Stimulated activated CD4-positive, alpha-beta T cell treated with anti-CD3 and anti-CD28 coated beads, Interleukin-15, amount 100 ng/mL, for 1 hour (primary cell): Measurements from ENCODE around the gene FBXO46.
"Not testable (repeated sequence)": the region's sequence is repeated elsewhere in the genome, so short reads cannot be mapped to it uniquely, and the experiment has no call there.

Experiments used
- DNase-seq, 2 donors: peaks; one replicate each; pipeline ENCODE4 v3.0.0-alpha.2; 2020; ENCODE audit warnings: low read depth in 1 of 2, low spot score in 1 of 2

The FBXO46 gene

GRCh38 chr19:45687599-45687998, 43.1 kb downstream of the FBXO46 start:
- no peak for DNase-seq

GRCh38 chr19:45685045-45685444, 45.7 kb downstream of the FBXO46 start:
- not testable (repeated sequence) for DNase-seq

GRCh38 chr19:45682908-45683307, 47.8 kb downstream of the FBXO46 start:
- no peak for DNase-seq

- no peak for DNase-seq
Observed at GRCh38 chr19:45682117-45682516, 48.6 kb downstream of the FBXO46 start.

GRCh38 chr19:45681391-45682015, 49.2 kb downstream of the FBXO46 start:
- peak; percentile 78 to 85 for DNase-seq

- peak; percentile 53 to 73 for DNase-seq
Observed at GRCh38 chr19:45677351-45678230, 53.1 kb downstream of the FBXO46 start.

- DNase-seq = peak in 1 of 2 donors; percentile 34
Observed at GRCh38 chr19:45676851-45677263, 53.8 kb downstream of the FBXO46 start.

- no peak for DNase-seq
Observed at GRCh38 chr19:45674946-45675345, 55.8 kb downstream of the FBXO46 start.

- DNase-seq = peak in 1 of 2 donors; percentile 37
Observed at GRCh38 chr19:45670670-45671453, 59.8 kb downstream of the FBXO46 start.

- DNase-seq = no peak
Observed at GRCh38 chr19:45668342-45668871, 62.3 kb downstream of the FBXO46 start.

GRCh38 chr19:45667620-45668341, 62.9 kb downstream of the FBXO46 start, which contains the start of gene GIPR:
GIPR (plus strand) TSS chr19:45668221; CDS start chr19:45669521, 1,300 bp downstream.
- DNase-seq = peak; percentile 29 to 39

GRCh38 chr19:45664575-45664974, 66.1 kb downstream of the FBXO46 start:
- no peak for DNase-seq

GRCh38 chr19:45663800-45664199, 66.9 kb downstream of the FBXO46 start:
- no peak for DNase-seq

- no peak for DNase-seq
Observed at GRCh38 chr19:45660636-45661035, 70.1 kb downstream of the FBXO46 start.
